B cell (primary cell): ENCODE results near the gene MDH2. TPM values are rescaled to one million over a fixed set of nuclear protein-coding genes. Genes with fewer than 3 reads are reported as not detected.

Experiments used
- ATAC-seq: fragments of 200-7000 bp; cut with Tn5 transposase; one replicate; pipeline ENCODE4 v1.10.0; 2021; ENCODE audit warnings: low read depth, mild to moderate bottlenecking, moderate number of reproducible peaks, moderate library complexity
- CTCF ChIA-PET: fragments of 350-600 bp; sonication (Branson Sonifier 250); formaldehyde crosslinking; loops from one replicate; lab custom pipeline; 2021; ENCODE audit warnings: antibody characterized with exemption, inconsistent platforms; lab: Charles Lee
- POLR2A ChIA-PET: fragments of 350-600 bp; sonication (Branson Sonifier 250); formaldehyde crosslinking; loops from one replicate; lab custom pipeline; 2021; ENCODE audit warnings: antibody characterized with exemption; lab: Charles Lee
- DNase-seq: peaks from one replicate; pipeline ENCODE4 v3.0.0; 2013
- H2AFZ ChIP-seq: 2 replicates; pipeline ENCODE4 v1.6.1; 2012; ENCODE audit warnings: mild to moderate bottlenecking, low read depth, low read length; ENCODE audit not compliant: insufficient read depth, poor library complexity, severe bottlenecking
- H3K27ac ChIP-seq, 2 donors: 1 replicate in 1 of 2; 2 replicates in 1 of 2; pipeline ENCODE4 v1.5.1; 2012 to 2013; ENCODE audit warnings: low read length in 2 of 2, mild to moderate bottlenecking in 2 of 2, moderate library complexity in 1 of 2
- H3K27me3 ChIP-seq, 4 experiments: fragments of 200-600 bp in 1 of 4; sonication (generic) in 1 of 4; replicated peaks in 1 of 4; 1 replicate in 2 of 4; 2 replicates in 2 of 4; pipeline versions ENCODE4 v1.6.1 to v1.7.0; 2013 to 2016; ENCODE audit warnings: low read length in 3 of 4, mild to moderate bottlenecking in 2 of 4, mixed read lengths in 1 of 4, moderate library complexity in 1 of 4; ENCODE audit not compliant: insufficient read depth in 4 of 4, control insufficient read depth in 3 of 4; ENCODE audit errors: control extremely low read depth in 1 of 4
- H3K36me3 ChIP-seq, 2 experiments: replicated peaks in 1 of 2; 1 replicate in 1 of 2; 2 replicates in 1 of 2; pipeline versions ENCODE4 v1.6.1 to v1.7.1; 2013; ENCODE audit warnings: low read length in 1 of 2; ENCODE audit not compliant: insufficient read depth in 2 of 2, control insufficient read depth in 1 of 2; ENCODE audit errors: control extremely low read depth in 1 of 2, extremely low read depth in 1 of 2
- H3K4me1 ChIP-seq, 2 donors: fragments of 200-600 bp in 1 of 2; sonication (generic) in 1 of 2; 1 replicate in 1 of 2; 2 replicates in 1 of 2; pipeline versions ENCODE4 v1.5.1 to v1.6.1; 2013 to 2017; ENCODE audit warnings: low read length in 2 of 2; ENCODE audit not compliant: control insufficient read depth in 2 of 2, insufficient read depth in 2 of 2
- H3K4me2 ChIP-seq: replicated peaks from 2 replicates; pipeline ENCODE3; 2012; ENCODE audit warnings: mild to moderate bottlenecking, low read depth, low read length; ENCODE audit not compliant: poor library complexity, severe bottlenecking
- H3K4me3 ChIP-seq, 5 experiments: fragments of 200-600 bp in 1 of 5; sonication (generic) in 1 of 5; 1 replicate in 3 of 5; 2 replicates in 2 of 5; pipeline versions ENCODE4 v1.5.1 to v1.7.0; 2011 to 2016; ENCODE audit warnings: low read length in 4 of 5, mild to moderate bottlenecking in 4 of 5, low read depth in 2 of 5, control low read depth in 1 of 5, moderate library complexity in 1 of 5; ENCODE audit not compliant: insufficient read depth in 1 of 5; ENCODE audit errors: control extremely low read depth in 1 of 5, extremely low read depth in 1 of 5
- H3K79me2 ChIP-seq: fragments of 200-600 bp; sonication (generic); one replicate; pipeline ENCODE4 v1.6.0; 2016; ENCODE audit warnings: low read length; ENCODE audit not compliant: control insufficient read depth, insufficient read depth
- H3K9ac ChIP-seq: fragments of 200-600 bp; sonication (generic); 2 replicates; pipeline ENCODE4 v1.6.1; 2017; ENCODE audit warnings: mild to moderate bottlenecking, low read length, moderate library complexity
- H3K9me3 ChIP-seq, 3 donors: one replicate each; pipeline versions ENCODE4 v1.6.1 to v1.7.1; 2013; ENCODE audit warnings: low read length in 2 of 3; ENCODE audit not compliant: control insufficient read depth in 2 of 3, insufficient read depth in 1 of 3; ENCODE audit errors: control extremely low read depth in 1 of 3
- H4K20me1 ChIP-seq: 2 replicates; pipeline ENCODE4 v1.6.0; 2012; ENCODE audit warnings: mild to moderate bottlenecking, low read length; ENCODE audit not compliant: insufficient read depth, control insufficient read depth, poor library complexity, severe bottlenecking
- H3K27ac Mint-ChIP-seq: one replicate; pipeline ENCODE4 v1.8.0; 2021; ENCODE audit warnings: mixed read lengths
- H3K27me3 Mint-ChIP-seq: one replicate; pipeline ENCODE4 v1.8.0; 2021; ENCODE audit warnings: mixed read lengths
- H3K4me1 Mint-ChIP-seq: one replicate; pipeline ENCODE4 v1.8.0; 2021; ENCODE audit warnings: mixed read lengths
- H3K4me3 Mint-ChIP-seq: one replicate; pipeline ENCODE4 v1.8.0; 2021; ENCODE audit warnings: mixed read lengths
- H3K9me3 Mint-ChIP-seq: one replicate; pipeline ENCODE4 v1.8.0; 2022; ENCODE audit warnings: mixed read lengths; ENCODE audit not compliant: insufficient read depth
- CTCF ChIP-seq: fragments of 200-600 bp; IDR thresholded peaks from one replicate; pipeline ENCODE4 v1.8.0; 2022; ENCODE audit warnings: antibody characterized with exemption, mild to moderate bottlenecking
- EZH2 ChIP-seq: IDR thresholded peaks from 2 replicates; pipeline ENCODE4 v1.6.1; 2012; ENCODE audit warnings: borderline replicate concordance, low read depth, mild to moderate bottlenecking, moderate library complexity, low read length; ENCODE audit not compliant: insufficient read depth, poor library complexity, severe bottlenecking
- WGBS: methylation state at CpG from one replicate; pipeline ENCODE4 v1.1.5; 2013; ENCODE audit warnings: missing lambda C conversion rate; ENCODE audit not compliant: insufficient coverage; 5-methylcytosine and 5-hydroxymethylcytosine counted together
- intact Hi-C: fragments of 100-400 bp; cut with micrococcal nuclease; formaldehyde crosslinking; loops from one replicate; pipeline ENCODE4 v1.10.0; 2022
- polyA plus RNA-seq: library from polyadenylated mRNA; depleted of rRNA; stranded (reverse); fragments of >200 nt; gene quantifications from 2 replicates; pipeline ENCODE4 v1.2.3, GENCODE V29; 2012
- total RNA-seq, 2 donors: library from RNA; stranded (reverse); fragments of 120-200 nt in 1 of 2; gene quantifications; 1 replicate in 1 of 2; 2 replicates in 1 of 2; pipeline versions ENCODE4 v1.2.3 to v1.2.4, GENCODE V29; 2013 to 2022

The MDH2 gene
- total and polyA plus RNA-seq, 2 donors (not counting 1 experiment from before 2014, with no cell fraction given), result 76.9 to 77.2 TPM

DNA sequence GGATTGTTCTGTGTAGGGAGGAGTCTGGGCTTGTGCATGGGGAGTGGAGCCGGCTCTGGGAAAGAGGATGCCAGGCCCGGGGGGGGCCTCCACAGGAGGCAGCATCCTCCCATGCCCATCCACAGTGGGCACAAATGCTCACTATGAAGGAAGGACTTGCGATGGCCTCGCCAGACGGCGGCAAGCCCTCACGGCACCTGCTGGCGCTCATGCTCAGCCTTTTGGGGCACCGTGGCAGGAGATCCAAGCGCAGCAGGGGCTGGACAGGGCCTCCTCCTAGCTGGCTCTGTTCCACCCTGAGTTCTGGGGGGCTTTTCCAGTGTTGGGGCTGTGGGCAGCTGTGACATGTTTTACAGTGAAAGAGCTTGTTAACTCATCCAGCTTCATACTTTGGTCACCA, 15.2 kb downstream of the MDH2 start:
- Histone ChIP-seq H3K27me3 (no peaks in the 10 kb centered on the region), H2AFZ (no peak overlapping the region), H3K9me3 (no peaks in the 10 kb centered on the region), H3K4me2 (no peak overlapping the region), H3K9ac (no peak overlapping the region), H3K79me2 (no peaks in the 10 kb centered on the region), H3K4me3 (no peak overlapping the region), H3K36me3 (peaks cover 7 to 89% of the 10 kb centered on the region in 2 experiments), H4K20me1 (peaks cover 5% of the 10 kb centered on the region), H3K27ac (no peak overlapping the region), H3K4me1 (no peaks in the 10 kb centered on the region)
- no peak for ATAC-seq
- Mint-ChIP-seq H3K4me3 (no peak overlapping the region), H3K9me3 (no peaks in the 10 kb centered on the region), H3K4me1 (no peaks in the 10 kb centered on the region), H3K27me3 (no peaks in the 10 kb centered on the region), H3K27ac (no peak overlapping the region)
- DNase-seq, result no peak
- POLR2A ChIA-PET, result no interaction called here
- intact Hi-C loops, result no loop called here
- CTCF ChIA-PET, result no interaction called here
- TF ChIP-seq CTCF, result no peak
- no peak for TF ChIP-seq EZH2
- 97% methylated on average over 10 of the region's 10 CpGs for WGBS

DNA sequence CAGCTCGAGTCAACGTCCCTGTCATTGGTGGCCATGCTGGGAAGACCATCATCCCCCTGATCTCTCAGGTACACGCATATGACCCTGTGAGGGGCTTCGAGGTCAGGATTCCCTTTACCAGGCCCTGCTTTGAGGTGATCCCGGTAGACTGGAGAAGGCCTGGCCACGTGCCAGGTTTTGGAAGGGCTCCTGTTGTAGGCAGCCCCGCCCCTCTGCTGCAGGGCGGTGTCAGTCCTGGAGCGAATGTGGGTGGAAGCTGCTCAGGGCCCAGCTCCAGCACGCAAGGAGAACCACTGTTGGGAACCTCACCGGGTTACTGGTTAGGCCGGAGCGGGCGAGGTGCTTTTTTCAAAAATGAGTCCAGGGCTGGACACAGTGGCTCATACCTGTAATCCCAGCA, 15.6 kb downstream of the MDH2 start:
- Histone ChIP-seq H4K20me1 (peaks cover 5% of the 10 kb centered on the region), H3K9me3 (no peaks in the 10 kb centered on the region), H3K36me3 (peaks cover 2 to 85% of the 10 kb centered on the region in 2 experiments), H3K4me3 (no peak overlapping the region), H3K27me3 (no peaks in the 10 kb centered on the region), H3K9ac (no peak overlapping the region), H3K79me2 (no peaks in the 10 kb centered on the region), H3K4me2 (no peak overlapping the region), H2AFZ (no peak overlapping the region), H3K4me1 (no peaks in the 10 kb centered on the region), H3K27ac (no peak overlapping the region)
- POLR2A ChIA-PET, result no interaction called here
- DNase-seq, result no peak
- Mint-ChIP-seq H3K27me3 (no peaks in the 10 kb centered on the region), H3K27ac (no peak overlapping the region), H3K4me1 (no peaks in the 10 kb centered on the region), H3K9me3 (no peaks in the 10 kb centered on the region), H3K4me3 (no peak overlapping the region)
- CTCF ChIA-PET, result no interaction called here
- intact Hi-C loops, result no loop called here
- no peak for ATAC-seq
- 97% methylated on average over 14 of the region's 14 CpGs for WGBS
- TF ChIP-seq EZH2 (no peak), CTCF (no peak)
